ENCODE measurements around the gene DUSP1.
A peak's percentile ranks its signal among the peaks of the same experiment; 100 is the strongest.

DUSP1 gene

DNA sequence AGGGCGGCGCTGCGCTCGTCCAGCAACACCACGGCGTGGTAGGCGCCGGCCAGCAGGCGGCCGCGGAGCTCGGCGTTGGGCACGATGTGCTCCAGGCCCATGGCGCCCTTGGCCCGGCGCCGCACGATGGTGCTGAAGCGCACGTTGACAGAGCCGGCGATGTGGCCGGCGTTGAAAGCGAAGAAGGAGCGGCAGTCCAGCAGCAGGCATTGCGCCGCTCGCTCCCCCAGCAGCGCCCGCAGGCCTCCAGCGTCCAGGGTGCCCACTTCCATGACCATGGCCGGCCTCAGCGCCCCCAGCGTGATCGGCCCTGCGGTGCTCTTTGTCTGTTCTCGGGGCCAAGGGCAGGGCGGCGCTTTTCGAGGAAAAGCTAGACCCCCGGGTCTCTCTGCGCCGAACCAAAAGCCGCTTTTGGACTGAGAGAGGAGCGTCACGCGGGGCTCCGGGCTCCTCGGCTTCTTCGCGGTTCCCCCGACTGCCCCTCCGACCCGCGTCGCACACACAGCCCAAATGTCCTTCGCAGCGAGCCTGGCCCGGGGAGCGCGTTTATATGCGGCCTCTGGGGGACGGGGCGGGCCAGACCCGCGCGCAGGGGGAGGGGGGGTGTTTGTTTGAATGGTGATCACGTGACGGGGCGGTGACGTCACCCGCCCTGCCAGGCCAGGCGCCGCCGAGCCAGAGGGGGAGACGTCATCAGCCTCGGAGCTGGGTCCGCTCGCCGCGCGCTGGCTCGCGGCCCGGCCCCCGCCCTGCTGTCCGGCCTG lies at the start of gene DUSP1:
Gene DUSP1, minus strand, starts transcription at position 521 of the 764 bp plus-strand sequence. Its CDS starts 243 bp downstream, at position 278.
- TF ChIP-seq YY1 (IDR thresholded peaks at IDR 0.05; ENCODE audit: low read depth) (peak; percentile 69), TAF1 (IDR thresholded peaks at IDR 0.05; ENCODE audit: low read depth) (peak; percentile 75; the same call in 1 of the 2 replicates), ZBTB7A (IDR thresholded peaks at IDR 0.05; ENCODE audit: low read depth) (no peak), TCF12 (IDR thresholded peaks at IDR 0.05; ENCODE audit: low read depth) (no peak; the same call in 1 of the 2 replicates), EP300 (IDR thresholded peaks at IDR 0.05; ENCODE audit: borderline replicate concordance) (no peak), CREB1 (IDR thresholded peaks at IDR 0.05; ENCODE audit: low read depth) (peak; percentile 74), CEBPB (IDR thresholded peaks at IDR 0.05) (no peak), EGR1 (IDR thresholded peaks at IDR 0.05) (no peak), FOXM1 (IDR thresholded peaks at IDR 0.05; ENCODE audit: borderline replicate concordance, low read depth) (peak; percentile 14; the same call in 1 of the 2 replicates), RAD21 (IDR thresholded peaks at IDR 0.05; ENCODE audit: low read depth) (peak; percentile 34; the same call in 1 of the 2 replicates)
- TF ChIP-seq, protein P1, sequence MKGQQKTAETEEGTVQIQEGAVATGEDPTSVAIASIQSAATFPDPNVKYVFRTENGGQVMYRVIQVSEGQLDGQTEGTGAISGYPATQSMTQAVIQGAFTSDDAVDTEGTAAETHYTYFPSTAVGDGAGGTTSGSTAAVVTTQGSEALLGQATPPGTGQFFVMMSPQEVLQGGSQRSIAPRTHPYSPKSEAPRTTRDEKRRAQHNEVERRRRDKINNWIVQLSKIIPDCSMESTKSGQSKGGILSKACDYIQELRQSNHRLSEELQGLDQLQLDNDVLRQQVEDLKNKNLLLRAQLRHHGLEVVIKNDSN (IDR thresholded peaks at IDR 0.05): peak; percentile 96
- TF ChIP-seq, protein P2, sequence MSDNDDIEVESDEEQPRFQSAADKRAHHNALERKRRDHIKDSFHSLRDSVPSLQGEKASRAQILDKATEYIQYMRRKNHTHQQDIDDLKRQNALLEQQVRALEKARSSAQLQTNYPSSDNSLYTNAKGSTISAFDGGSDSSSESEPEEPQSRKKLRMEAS (IDR thresholded peaks at IDR 0.05): peak; percentile 89

DNA sequence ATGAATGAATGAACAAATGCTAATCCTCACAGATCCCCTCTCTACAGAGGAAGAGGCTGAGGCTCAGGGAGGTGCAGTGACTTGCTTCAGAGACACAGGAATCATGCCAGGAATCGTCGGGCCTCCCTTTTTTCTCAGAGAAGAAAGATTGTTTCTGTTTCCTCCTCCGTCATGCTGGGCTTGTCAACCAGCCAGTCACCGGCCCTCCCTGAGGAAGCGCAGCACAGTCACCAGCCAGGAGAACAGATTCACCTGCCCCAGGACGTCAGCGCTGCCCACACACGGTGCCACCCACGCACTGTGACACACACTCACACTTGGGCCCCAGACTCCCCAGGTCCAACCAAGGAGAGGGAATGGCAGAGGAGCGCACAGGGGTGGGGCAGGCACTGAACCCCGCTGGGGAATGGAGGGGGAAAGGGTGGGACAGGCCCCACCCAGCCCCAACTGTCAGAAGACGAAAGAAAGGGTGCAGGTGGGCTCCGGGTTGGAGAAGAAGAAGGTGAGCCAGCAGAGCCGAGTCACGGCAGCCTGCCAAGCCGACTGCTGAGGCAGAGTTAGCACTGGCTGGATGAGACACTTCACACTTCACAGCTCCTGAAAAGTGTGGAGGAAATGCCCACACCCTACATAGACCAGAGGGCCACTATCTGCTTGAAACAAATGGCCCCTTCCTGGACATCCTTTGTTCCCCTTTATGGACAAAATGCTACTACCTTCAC lies 49.2 kb upstream of the DUSP1 start:
- TF ChIP-seq REST (IDR thresholded peaks at IDR 0.05; ENCODE audit: low read depth) (no peak), NFIC (IDR thresholded peaks at IDR 0.05) (peak; percentile 49; the same call in 1 of the 2 replicates), CEBPB (IDR thresholded peaks at IDR 0.05) (no peak), EGR1 (IDR thresholded peaks at IDR 0.05) (peak; percentile 98), EP300 (IDR thresholded peaks at IDR 0.05; ENCODE audit: borderline replicate concordance) (no peak)

- no peak for TF ChIP-seq RAD21 (IDR thresholded peaks at IDR 0.05; ENCODE audit: low read depth)
- TF ChIP-seq, protein P2 (IDR thresholded peaks at IDR 0.05): no peak
- TF ChIP-seq, protein P1 (IDR thresholded peaks at IDR 0.05): no peak
Measured at GRCh38 chr5:172819569-172819968, 48.6 kb upstream of the DUSP1 start.

DNA sequence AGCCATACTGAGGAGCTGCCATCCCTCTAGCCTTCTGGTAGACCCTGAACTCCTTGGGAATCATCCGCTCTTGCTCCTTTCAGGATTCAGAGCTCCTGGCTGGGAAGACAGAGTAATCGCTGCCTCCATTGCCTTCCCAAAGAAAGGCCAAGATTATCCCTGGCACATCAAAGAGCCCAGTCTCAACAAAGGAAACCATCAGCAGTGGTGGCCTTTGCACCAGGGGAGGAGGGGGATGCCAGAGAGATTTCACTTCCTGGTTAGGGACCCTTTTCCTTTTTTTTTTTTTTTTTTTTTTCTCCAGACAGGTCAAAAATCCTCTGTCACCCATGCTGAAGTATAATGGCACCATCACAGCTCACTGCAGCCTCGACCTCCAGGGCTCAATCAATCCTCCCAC lies 47.1 kb upstream of the DUSP1 start:
- TF ChIP-seq CREB1 (IDR thresholded peaks at IDR 0.05; ENCODE audit: low read depth): no peak
- no peak for TF ChIP-seq TEAD4 (IDR thresholded peaks at IDR 0.05)
- no peak for TF ChIP-seq RAD21 (IDR thresholded peaks at IDR 0.05; ENCODE audit: low read depth)
- TF ChIP-seq EP300 (IDR thresholded peaks at IDR 0.05; ENCODE audit: borderline replicate concordance): no peak
- no peak for TF ChIP-seq FOXM1 (IDR thresholded peaks at IDR 0.05; ENCODE audit: borderline replicate concordance, low read depth)
- no peak for TF ChIP-seq EGR1 (IDR thresholded peaks at IDR 0.05)
- TF ChIP-seq TCF12 (IDR thresholded peaks at IDR 0.05; ENCODE audit: low read depth): no peak
- TF ChIP-seq ZBTB7A (IDR thresholded peaks at IDR 0.05; ENCODE audit: low read depth): no peak
- TF ChIP-seq, protein P2 (IDR thresholded peaks at IDR 0.05): no peak
- TF ChIP-seq, protein P1 (IDR thresholded peaks at IDR 0.05): no peak
- TF ChIP-seq TAF1 (IDR thresholded peaks at IDR 0.05; ENCODE audit: low read depth): no peak
- TF ChIP-seq NFIC (IDR thresholded peaks at IDR 0.05): no peak

DNA sequence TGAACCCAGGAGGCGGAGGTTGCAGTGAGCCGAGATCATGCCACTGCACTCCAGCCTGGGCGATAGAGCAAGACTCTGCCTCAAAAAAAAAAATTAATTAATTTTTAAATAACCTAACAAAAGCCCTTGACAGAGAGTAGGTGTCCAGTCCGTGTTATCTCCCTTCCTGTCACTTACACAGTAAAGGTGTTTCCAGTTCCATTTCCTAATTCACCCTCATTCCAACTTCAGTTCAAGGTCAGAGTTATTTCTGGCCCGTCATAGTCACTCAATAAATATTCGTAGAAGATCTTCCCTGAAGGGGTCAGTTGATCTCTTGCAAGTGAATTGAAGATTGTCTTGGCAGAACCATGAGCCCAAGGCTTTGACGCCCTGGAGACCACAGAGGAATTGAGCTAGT lies 46.7 kb upstream of the DUSP1 start:
- TF ChIP-seq CEBPB (IDR thresholded peaks at IDR 0.05): no peak
- no peak for TF ChIP-seq EP300 (IDR thresholded peaks at IDR 0.05; ENCODE audit: borderline replicate concordance)
- TF ChIP-seq TCF12 (IDR thresholded peaks at IDR 0.05; ENCODE audit: low read depth): no peak
- TF ChIP-seq TEAD4 (IDR thresholded peaks at IDR 0.05): no peak

- TF ChIP-seq FOXM1 (IDR thresholded peaks at IDR 0.05; ENCODE audit: borderline replicate concordance, low read depth) (no peak), REST (IDR thresholded peaks at IDR 0.05; ENCODE audit: low read depth) (no peak), EGR1 (IDR thresholded peaks at IDR 0.05) (no peak)
Measured at GRCh38 chr5:172816925-172817562, 46.0 kb upstream of the DUSP1 start.

Data from Ishikawa (cell line).